PC-3 (cell line): ENCODE data around the gene FAM124A.

ENCODE experiments used
- EZH2 ChIP-seq: fragments of 300-600 bp; sonication (generic); IDR thresholded peaks from one replicate; pipeline ENCODE4 v1.6.1; 2017; ENCODE audit warnings: antibody characterized with exemption, mild to moderate bottlenecking, low read length; ENCODE audit not compliant: unreplicated experiment
- EZH2phosphoT487 ChIP-seq: fragments of 300-600 bp; sonication (generic); IDR thresholded peaks from 2 replicates; pipeline ENCODE4 v1.6.1; 2018; ENCODE audit warnings: mild to moderate bottlenecking, antibody characterized with exemption, low read length, borderline replicate concordance
- TF ChIP-seq, protein P1 (sequence below): fragments of 300-600 bp; sonication (generic); conservative IDR thresholded peaks from 2 replicates; pipeline ENCODE4 v1.5.1; 2017; ENCODE audit warnings: antibody characterized with exemption, low read depth, mild to moderate bottlenecking, low read length

GRCh38 chr13:51221674-51222036, 543 bp upstream of the FAM124A start:
- TF ChIP-seq, protein P1, sequence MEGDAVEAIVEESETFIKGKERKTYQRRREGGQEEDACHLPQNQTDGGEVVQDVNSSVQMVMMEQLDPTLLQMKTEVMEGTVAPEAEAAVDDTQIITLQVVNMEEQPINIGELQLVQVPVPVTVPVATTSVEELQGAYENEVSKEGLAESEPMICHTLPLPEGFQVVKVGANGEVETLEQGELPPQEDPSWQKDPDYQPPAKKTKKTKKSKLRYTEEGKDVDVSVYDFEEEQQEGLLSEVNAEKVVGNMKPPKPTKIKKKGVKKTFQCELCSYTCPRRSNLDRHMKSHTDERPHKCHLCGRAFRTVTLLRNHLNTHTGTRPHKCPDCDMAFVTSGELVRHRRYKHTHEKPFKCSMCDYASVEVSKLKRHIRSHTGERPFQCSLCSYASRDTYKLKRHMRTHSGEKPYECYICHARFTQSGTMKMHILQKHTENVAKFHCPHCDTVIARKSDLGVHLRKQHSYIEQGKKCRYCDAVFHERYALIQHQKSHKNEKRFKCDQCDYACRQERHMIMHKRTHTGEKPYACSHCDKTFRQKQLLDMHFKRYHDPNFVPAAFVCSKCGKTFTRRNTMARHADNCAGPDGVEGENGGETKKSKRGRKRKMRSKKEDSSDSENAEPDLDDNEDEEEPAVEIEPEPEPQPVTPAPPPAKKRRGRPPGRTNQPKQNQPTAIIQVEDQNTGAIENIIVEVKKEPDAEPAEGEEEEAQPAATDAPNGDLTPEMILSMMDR, result no peak
- no peak for TF ChIP-seq EZH2phosphoT487
- TF ChIP-seq EZH2, result no peak
